ENCODE data around the gene CEP112.

DNA sequence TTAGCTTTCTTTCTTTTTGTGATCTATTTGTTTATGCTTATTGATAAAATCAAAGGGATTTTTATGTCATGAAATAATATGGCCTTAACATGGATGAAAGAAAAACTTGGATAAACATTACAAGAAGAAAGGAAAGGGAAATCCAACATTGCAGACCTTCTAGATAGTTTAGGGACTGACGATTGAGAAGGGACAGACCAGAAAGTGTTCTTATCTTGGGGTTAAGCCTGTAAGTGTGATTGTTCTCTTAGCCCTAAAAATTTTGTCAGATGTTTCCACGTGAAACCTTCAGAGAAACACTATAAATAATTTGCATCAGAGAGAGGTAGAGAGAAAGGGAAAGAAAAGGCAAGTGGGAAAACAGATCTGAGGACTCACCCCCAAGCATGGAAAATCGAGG, 473.3 kb downstream of the CEP112 start:
- TF ChIP-seq, protein P1, sequence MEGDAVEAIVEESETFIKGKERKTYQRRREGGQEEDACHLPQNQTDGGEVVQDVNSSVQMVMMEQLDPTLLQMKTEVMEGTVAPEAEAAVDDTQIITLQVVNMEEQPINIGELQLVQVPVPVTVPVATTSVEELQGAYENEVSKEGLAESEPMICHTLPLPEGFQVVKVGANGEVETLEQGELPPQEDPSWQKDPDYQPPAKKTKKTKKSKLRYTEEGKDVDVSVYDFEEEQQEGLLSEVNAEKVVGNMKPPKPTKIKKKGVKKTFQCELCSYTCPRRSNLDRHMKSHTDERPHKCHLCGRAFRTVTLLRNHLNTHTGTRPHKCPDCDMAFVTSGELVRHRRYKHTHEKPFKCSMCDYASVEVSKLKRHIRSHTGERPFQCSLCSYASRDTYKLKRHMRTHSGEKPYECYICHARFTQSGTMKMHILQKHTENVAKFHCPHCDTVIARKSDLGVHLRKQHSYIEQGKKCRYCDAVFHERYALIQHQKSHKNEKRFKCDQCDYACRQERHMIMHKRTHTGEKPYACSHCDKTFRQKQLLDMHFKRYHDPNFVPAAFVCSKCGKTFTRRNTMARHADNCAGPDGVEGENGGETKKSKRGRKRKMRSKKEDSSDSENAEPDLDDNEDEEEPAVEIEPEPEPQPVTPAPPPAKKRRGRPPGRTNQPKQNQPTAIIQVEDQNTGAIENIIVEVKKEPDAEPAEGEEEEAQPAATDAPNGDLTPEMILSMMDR (IDR thresholded peaks at IDR 0.05; ENCODE audit: extremely low read depth in 1 of 2, insufficient read depth in 1 of 2, low read depth in 1 of 2, low read length in 2 of 2), result no peak
- TF ChIP-seq JUN (IDR thresholded peaks at IDR 0.05; ENCODE audit: borderline replicate concordance, insufficient read depth, insufficient read length, low read depth) (no peak), POLR2AphosphoS5 (IDR thresholded peaks at IDR 0.05; ENCODE audit: insufficient read depth, low read depth, low read length) (no peak), MYC (IDR thresholded peaks at IDR 0.05; ENCODE audit: low read depth, low read length) (no peak), EZH2 (IDR thresholded peaks at IDR 0.05; ENCODE audit: borderline replicate concordance, low read depth, low read length, severe bottlenecking) (no peak)

All from endothelial cell of umbilical vein (primary cell).